Measurements from ENCODE around the gene SH3TC1. TPM values are rescaled to one million over a fixed set of nuclear protein-coding genes. Genes with fewer than 3 reads are reported as not detected.
A peak's percentile ranks its signal among the peaks of the same experiment; 100 is the strongest.

The SH3TC1 gene
- total RNA-seq, 1 experiment from 2014 or later, result 7.4 TPM

DNA sequence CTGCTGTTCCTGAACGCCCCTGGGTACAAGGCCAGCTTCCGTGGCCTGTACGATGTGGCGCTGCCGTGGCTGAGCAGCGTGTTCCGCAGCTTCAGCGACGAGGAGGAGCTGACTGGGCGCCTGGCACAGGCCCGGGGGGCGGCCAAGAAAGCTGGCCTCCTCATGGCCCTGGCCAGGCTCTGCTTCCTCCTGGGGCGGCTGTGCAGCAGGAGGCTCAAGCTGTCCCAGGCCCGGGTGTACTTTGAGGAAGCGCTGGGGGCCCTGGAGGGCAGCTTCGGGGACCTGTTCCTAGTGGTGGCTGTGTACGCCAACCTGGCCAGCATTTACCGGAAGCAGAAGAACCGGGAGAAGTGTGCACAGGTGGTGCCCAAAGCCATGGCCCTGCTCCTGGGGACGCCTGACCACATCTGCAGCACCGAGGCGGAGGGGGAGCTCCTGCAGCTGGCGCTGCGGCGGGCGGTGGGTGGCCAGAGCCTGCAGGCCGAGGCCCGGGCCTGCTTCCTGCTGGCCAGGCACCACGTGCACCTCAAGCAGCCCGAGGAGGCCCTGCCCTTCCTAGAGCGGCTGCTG is 28.2 kb downstream of the SH3TC1 start:
- no peak for DNase-seq
- Histone ChIP-seq H3K4me3 (no peak overlapping the region), H3K9me3 (no peaks in the 10 kb centered on the region), H3K36me3 (no peaks in the 10 kb centered on the region), H3K27me3 (no peaks in the 10 kb centered on the region)

DNA sequence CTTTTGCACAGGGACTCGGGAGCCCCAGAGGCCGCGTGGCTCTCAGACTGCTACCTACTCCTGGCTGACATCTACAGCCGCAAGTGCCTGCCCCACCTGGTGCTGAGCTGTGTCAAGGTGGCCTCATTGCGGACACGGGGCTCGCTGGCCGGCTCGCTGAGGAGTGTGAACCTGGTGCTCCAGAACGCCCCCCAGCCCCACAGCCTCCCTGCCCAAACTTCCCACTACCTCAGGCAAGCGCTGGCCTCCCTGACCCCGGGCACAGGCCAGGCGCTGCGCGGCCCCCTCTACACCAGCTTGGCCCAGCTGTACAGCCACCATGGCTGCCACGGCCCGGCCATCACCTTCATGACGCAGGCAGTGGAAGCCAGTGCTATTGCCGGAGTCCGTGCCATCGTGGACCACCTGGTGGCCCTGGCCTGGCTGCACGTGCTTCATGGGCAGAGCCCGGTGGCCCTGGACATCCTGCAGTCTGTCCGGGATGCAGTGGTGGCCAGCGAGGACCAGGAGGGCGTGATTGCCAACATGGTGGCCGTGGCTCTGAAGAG is 28.8 kb downstream of the SH3TC1 start:
- Histone ChIP-seq H3K27me3 (no peaks in the 10 kb centered on the region), H3K9me3 (no peaks in the 10 kb centered on the region)
- DNase-seq, result no peak

DNA sequence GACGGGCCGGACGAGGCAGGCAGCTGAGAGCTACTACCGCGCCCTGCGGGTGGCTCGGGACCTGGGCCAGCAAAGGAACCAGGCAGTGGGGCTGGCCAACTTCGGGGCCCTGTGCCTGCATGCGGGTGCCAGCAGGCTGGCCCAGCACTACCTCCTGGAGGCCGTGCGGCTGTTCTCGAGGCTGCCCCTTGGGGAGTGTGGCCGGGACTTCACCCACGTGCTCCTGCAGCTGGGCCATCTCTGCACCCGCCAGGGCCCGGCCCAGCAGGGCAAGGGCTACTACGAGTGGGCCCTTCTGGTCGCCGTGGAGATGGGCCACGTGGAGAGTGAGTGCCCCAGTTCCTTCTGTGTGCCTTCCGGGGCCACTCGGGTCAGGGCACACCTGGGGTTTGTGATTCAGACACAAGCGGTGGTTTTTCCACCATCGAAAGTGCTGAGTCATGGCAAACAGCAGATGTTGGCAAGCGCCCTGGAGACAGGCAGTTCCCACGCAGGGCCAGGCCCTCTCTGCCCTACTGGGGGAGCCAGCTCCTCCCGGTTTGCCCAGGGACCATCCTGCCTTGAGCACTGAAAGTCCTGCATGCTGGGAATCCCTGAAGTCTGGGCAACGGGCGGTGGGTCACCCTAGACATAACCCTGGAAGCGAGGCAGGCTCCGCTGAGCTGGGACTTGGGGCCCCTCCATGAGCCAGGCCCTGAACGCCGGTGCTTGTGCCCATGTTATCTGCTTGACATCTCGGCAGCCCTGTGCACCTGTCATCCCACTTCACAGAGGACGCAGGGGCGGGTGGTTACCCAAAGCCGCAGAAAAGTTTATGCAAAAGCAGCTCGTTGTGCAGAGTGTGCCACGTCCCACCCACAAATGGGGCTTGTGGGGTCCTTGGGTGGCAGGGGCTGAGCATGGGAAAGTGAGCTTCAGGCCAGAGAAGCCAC is 29.5 kb downstream of the SH3TC1 start:
- Histone ChIP-seq H3K4me3 (no peak overlapping the region), H3K9me3 (no peaks in the 10 kb centered on the region), H3K36me3 (no peaks in the 10 kb centered on the region), H3K27me3 (no peaks in the 10 kb centered on the region)
- DNase-seq, result peak; percentile 68

More for the DNA sequence above, 28.8 kb downstream of the SH3TC1 start:
- Histone ChIP-seq H3K36me3 (no peaks in the 10 kb centered on the region), H3K4me3 (no peak overlapping the region)

DNA sequence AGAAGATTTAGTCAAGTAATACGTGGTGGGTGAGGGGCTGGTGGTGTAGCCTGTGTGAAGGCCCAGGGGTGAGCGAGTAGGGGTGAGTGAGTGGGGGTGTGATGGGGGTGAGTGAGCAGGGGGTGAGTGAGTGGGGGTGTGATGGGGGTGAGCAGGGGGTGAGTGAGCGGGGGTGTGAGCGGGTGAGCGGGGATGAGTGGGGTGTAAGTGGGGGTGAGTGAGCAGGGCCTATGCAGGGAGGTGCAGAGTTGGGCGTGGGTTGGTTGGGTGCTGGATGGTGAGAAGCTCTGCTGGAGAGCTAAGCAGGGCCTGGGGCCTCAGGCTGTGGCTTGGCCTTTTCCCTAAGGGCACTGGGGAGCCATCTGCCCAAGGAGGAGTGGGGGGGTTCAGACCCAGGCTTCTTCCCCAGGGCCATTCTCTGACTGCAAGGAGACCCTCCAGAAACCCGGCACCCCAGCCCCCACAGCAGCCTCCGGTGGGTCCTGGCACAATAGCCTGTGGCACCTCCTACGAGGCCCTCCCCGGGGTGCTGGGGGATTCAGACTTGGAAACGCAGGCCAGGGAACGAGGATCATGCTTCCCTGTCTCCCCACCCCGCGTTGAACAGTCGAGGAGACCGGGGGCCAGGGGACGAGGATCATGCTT is 30.4 kb downstream of the SH3TC1 start:
- DNase-seq, result no peak
- Histone ChIP-seq H3K27me3 (no peaks in the 10 kb centered on the region), H3K4me3 (no peak overlapping the region)

DNA sequence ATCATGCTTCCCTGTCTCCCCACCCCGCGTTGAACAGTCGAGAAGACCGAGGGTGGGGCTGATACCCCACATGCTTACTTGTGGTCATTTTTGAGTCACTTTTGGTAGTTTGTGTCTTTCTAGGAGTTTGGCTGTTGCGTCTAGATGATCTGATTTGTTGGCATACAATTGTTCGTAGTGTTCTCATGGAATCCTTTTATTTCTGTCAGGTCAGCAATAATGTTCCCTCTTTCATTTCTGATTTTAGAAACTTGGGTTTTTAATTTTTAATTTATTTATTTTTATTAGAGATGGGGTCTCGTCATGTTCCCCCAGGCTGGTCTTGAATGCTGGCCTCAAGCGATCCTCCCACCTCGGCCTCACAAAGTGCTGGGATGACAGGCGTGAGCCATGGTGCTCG is 30.9 kb downstream of the SH3TC1 start:
- no peaks in the 10 kb centered on the region for H3K27me3 ChIP-seq
- DNase-seq, result no peak
- H3K9me3 ChIP-seq, result no peaks in the 10 kb centered on the region
- no peaks in the 10 kb centered on the region for H3K36me3 ChIP-seq
- no peak overlapping the region for H3K4me3 ChIP-seq

More for the DNA sequence above, 30.4 kb downstream of the SH3TC1 start:
- Histone ChIP-seq H3K36me3 (no peaks in the 10 kb centered on the region), H3K9me3 (no peaks in the 10 kb centered on the region)

DNA sequence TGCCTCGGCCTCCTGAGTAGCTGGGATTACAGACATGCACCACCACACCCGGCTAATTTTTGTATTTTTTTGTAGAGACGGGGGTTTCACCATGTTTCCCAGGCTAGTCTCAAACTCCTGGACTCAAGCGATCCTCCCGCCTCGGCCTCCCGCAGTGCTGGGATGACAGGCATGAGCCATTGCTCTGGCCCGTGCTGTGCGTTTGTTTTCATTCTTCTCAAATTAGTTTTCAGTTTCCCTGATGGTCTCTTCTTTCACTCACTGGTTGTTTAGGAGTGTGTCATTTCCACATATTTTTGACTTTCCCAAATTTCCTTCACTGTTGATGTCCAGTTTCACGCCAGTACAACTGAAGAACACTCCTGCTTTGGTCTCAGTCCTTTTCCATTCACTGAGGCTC is 31.8 kb downstream of the SH3TC1 start:
- H3K36me3 ChIP-seq, result no peaks in the 10 kb centered on the region
- H3K9me3 ChIP-seq, result no peaks in the 10 kb centered on the region
- H3K27me3 ChIP-seq, result no peaks in the 10 kb centered on the region
- no peak for DNase-seq
- H3K4me3 ChIP-seq, result no peak overlapping the region

DNA sequence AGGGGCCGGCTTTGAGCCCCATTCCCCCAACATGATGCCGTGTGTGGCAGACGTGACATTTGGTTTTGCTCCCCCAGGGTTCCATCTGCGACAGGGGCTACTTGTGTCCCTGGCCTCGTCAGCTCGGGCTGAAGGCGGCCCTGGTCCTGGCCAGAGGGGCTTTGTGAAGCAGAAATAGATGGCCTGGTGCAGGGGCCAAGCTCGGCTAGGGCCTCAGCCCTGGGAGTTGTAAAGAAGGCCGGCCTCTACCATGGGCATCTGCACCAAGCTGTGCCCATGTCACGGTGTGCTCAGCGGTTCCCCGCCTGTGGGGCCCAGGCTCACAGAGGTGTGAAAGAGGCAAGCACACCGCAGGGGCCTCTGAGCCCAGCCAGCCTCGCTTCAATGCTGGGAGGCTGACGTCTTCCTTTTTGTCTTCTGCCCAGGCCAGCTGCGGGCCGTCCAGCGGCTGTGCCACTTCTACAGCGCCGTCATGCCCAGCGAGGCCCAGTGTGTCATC is 32.5 kb downstream of the SH3TC1 start:
- no peaks in the 10 kb centered on the region for H3K27me3 ChIP-seq
- no peak for DNase-seq
- H3K36me3 ChIP-seq, result no peaks in the 10 kb centered on the region
- H3K4me3 ChIP-seq, result no peak overlapping the region
- H3K9me3 ChIP-seq, result no peaks in the 10 kb centered on the region

DNA sequence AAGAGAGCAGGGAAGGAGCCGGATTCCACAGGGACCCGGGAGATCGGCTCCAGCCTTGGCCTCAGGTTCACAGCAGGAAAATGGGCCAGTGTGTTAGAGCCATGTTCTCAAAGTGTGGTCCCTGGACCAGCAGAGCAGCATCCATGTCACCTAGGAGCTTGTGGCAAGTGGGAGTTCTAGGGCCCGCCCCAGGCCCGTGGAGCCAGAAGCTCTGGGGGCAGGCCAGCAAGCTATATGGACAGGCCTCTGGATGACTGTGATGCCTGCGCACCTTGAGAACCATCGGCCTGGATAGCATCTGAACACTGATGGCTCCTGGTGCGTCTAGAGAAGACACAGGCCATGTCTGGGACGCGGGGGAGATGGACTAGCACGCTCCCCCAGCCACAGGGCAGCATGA is 33.7 kb downstream of the SH3TC1 start:
- no peak for DNase-seq
- H3K4me3 ChIP-seq, result no peak overlapping the region
- H3K36me3 ChIP-seq, result no peaks in the 10 kb centered on the region
- H3K9me3 ChIP-seq, result no peaks in the 10 kb centered on the region
- no peaks in the 10 kb centered on the region for H3K27me3 ChIP-seq

DNA sequence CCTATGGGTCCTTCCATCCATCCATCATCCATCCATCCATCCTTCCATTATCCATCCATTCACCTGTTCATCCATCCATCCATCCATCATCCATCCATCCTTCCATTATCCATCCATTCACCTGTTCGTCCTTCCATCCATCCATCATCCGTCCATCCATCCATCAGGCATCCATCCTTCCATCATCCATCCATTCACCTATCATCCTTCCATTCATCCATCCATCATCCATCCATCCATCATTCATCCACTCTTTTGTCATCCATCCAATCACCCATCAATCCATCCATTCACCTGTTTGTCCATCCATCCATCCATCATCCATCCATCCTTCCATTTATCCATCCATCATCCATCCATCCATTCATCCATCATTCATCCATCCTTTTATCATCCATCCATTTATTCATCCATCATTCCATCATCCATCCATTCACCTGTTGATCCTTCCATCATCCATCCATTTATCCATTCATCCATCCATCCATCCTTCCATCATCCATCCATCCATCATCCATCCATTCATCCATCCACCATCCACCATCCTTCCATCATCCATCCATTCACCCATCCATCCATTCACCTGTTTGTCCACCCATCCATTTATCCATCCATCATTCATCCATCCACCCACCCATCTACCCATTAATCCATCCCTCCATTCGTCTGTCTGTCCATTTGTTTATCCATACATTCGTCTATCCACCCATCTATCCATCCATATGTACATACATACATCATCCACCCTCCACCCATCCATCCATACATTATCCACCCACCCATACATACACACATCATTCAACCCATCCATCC is 34.8 kb downstream of the SH3TC1 start:
- H3K27me3 ChIP-seq, result no peaks in the 10 kb centered on the region
- no peak for DNase-seq
- no peak overlapping the region for H3K4me3 ChIP-seq
- H3K9me3 ChIP-seq, result no peaks in the 10 kb centered on the region
- H3K36me3 ChIP-seq, result no peaks in the 10 kb centered on the region

DNA sequence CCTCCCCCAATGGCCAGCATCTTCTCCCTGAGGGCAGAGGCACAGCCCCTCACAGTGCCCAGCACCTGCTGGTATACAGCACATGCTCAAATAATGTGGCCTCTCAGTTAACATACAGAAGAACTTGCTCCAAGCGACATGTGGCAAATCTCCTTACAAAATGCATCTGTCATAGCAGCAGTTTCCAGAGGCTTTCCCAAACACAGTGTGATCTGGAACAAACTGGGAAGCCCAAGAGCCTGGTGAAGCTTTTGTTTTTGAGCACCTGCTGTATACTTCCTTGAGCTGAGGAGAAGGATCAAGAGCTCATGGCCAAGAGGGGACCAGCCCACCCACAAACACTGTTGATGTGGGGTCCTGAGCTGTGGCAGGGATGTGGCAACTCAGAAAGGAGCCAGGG is 35.6 kb downstream of the SH3TC1 start:
- no peak for DNase-seq
- H3K9me3 ChIP-seq, result no peaks in the 10 kb centered on the region
- no peaks in the 10 kb centered on the region for H3K27me3 ChIP-seq
- H3K4me3 ChIP-seq, result no peak overlapping the region
- H3K36me3 ChIP-seq, result no peaks in the 10 kb centered on the region

DNA sequence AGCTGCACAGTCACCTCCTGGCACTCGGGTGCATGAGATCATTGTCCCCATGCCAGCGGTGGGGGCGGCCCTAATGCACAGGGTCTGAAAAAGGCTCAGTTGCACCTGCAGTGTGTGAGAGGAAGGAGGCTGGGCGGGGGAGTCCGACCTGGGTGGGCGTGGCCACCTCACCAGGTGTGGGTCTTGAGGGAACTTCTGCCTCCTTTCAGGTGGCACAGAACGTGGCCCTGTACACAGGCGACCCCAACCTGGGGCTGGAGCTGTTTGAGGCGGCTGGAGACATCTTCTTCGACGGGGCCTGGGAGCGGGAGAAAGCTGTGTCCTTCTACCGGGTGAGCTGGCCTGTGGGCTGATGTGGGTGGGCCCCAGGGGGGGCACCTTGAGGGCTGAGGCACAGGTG is 36.1 kb downstream of the SH3TC1 start:
- no peak overlapping the region for H3K4me3 ChIP-seq
- no peaks in the 10 kb centered on the region for H3K9me3 ChIP-seq
- H3K27me3 ChIP-seq, result no peaks in the 10 kb centered on the region
- no peaks in the 10 kb centered on the region for H3K36me3 ChIP-seq
- DNase-seq, result no peak

DNA sequence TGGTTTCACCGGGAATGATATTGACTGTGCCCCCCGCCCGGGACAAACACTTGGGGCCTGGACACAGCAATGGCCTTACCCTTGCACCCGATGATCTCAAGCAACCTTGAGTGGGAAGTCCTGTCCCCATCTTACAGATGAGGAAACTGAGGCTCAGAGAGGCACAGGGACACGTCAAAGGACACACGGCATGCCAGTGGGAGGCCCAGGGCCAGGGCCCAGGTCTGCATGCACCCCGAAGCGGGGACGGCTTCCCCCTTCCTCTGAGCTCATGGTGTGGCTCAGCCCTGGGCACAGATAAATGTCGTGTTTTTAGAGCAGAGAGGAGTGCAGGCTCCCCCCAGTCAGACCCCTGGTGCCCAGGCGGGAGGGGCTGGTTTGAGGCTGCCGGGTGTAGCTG is 36.6 kb downstream of the SH3TC1 start:
- Histone ChIP-seq H3K27me3 (no peaks in the 10 kb centered on the region), H3K4me3 (no peak overlapping the region), H3K36me3 (no peaks in the 10 kb centered on the region), H3K9me3 (no peaks in the 10 kb centered on the region)
- DNase-seq, result no peak

DNA sequence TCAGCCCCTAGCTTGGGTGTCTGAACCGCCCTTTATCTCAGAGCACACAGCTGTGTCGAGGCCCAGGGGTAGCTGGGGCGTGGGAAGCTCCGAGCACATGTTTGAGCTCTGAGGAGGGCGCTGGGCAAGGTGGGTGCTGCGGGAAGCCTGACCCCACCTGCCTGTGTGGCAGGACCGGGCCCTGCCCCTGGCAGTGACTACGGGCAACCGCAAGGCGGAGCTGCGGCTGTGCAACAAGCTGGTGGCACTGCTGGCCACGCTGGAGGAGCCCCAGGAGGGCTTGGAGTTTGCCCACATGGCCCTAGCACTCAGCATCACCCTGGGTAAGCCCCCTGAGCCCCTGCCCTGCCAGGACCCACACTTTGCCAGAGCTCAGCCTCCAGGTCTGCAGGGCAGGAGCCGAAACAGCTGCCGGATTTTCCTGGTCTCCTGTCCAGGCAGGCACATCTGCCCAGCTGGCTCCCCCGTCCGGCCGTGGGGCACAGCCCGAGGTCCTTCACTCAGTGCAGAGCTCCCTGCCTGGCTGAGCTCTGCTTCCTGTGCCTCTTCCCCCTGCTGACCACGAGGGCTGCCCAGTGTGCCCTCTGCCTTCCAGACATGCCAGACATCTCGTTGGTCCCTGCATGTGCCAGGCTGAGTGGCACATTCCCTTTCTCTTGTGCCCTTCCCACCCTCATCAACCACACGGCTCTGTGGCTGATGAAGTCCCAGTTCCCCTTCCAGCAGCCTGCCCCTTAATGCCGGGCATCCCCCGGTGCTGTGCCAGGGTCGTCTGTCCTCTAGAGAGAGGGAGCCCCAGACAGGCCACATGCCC is 37.2 kb downstream of the SH3TC1 start:
- H3K36me3 ChIP-seq, result no peaks in the 10 kb centered on the region
- no peak overlapping the region for H3K4me3 ChIP-seq

DNA sequence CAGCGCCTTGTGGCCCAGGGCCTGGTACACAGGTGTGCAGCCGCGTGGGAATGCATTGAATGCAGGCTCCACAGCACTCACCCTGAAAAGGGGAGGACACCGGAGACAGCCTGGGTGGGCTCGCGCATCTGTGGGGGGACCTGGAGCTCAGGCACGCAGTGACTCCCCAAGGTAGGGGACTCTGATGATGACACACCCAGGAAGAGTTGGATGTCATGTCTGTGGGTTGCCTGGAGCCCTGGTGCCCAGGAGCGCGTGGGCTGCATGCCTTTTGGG is 37.8 kb downstream of the SH3TC1 start:
- DNase-seq, result no peak
- no peaks in the 10 kb centered on the region for H3K27me3 ChIP-seq
- no peaks in the 10 kb centered on the region for H3K9me3 ChIP-seq
- H3K4me3 ChIP-seq, result no peak overlapping the region
- H3K36me3 ChIP-seq, result no peaks in the 10 kb centered on the region

More for the DNA sequence above, 37.2 kb downstream of the SH3TC1 start:
- no peaks in the 10 kb centered on the region for H3K27me3 ChIP-seq
- no peaks in the 10 kb centered on the region for H3K9me3 ChIP-seq
- DNase-seq, result no peak

DNA sequence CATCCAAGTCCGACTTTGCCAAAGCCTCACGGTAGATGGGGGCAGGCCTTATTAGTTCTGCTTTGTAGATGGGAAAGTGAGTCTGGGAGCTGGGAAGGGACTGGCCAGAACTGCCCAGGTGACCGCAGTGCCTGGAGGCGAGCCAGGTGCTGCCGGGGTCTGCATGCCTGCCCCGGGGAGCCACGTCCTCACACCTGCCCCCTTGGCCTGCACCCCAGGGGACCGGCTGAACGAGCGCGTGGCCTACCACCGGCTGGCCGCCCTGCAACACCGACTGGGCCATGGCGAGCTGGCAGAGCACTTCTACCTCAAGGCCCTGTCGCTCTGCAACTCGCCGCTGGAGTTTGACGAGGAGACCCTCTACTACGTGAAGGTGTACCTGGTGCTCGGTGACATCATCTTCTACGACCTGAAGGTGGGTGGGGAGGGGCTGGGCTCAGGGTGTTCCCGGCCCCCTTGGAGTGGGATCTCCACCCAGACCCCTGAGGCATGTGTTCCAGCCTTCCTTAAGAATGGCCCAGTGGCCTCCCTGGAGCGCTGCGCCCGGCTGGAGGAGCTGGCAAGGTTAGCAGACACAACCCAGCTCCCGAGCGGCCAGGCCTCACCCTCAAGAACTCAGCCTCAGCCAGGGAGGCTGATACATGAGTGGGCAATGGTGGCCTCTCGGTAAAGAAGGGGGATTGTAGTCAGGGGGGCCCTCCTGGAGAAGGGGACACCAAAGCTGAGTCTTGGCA is 38.3 kb downstream of the SH3TC1 start:
- no peak for DNase-seq
- Histone ChIP-seq H3K4me3 (no peak overlapping the region), H3K27me3 (no peaks in the 10 kb centered on the region), H3K36me3 (no peaks in the 10 kb centered on the region), H3K9me3 (no peaks in the 10 kb centered on the region)

Measured in MG63 (cell line).